ENCODE measurements around the gene ANO7. TPM values are rescaled to one million over a fixed set of nuclear protein-coding genes. Genes with fewer than 3 reads are reported as not detected.

The ANO7 gene
- 1.7 to 2.7 TPM (median 1.9 TPM) in 5 replicates for total RNA-seq (2022; extraction: Qiagen RNA extraction; ENCODE audit: low read depth)

GRCh38 chr2:241188361-241189092 is at the start of gene ANO7:
Gene ANO7 (plus strand): TSS chr2:241188677. CDS start chr2:241190064, 1,387 bp downstream.

GRCh38 chr2:241148891-241149674 is 39.4 kb upstream of the ANO7 start, which contains the start of gene PASK:
Gene PASK (minus strand): TSS chr2:241149472. CDS start chr2:241143032, 6,440 bp downstream.

GRCh38 chr2:241149925-241150659 is 38.4 kb upstream of the ANO7 start, which contains the start of gene PPP1R7:
Gene PPP1R7 (plus strand): TSS chr2:241150467. CDS start chr2:241150496, 29 bp downstream.

Other genes with a start within 250 kb of the ANO7 start
- 0.30 to 1.1 TPM (median 0.53 TPM) in 5 replicates for gene SNED1, start 190.1 kb upstream of the ANO7 start, total RNA-seq (2022; extraction: Qiagen RNA extraction; ENCODE audit: low read depth)
- gene MTERF4, start 86.4 kb upstream of the ANO7 start, total RNA-seq (2022; extraction: Qiagen RNA extraction; ENCODE audit: low read depth), result 22.5 to 24.5 TPM (median 23.1 TPM) in 5 replicates
- 6.3 to 8.6 TPM (median 6.9 TPM) in 5 replicates for gene PASK, start 39.2 kb upstream of the ANO7 start, total RNA-seq (2022; extraction: Qiagen RNA extraction; ENCODE audit: low read depth)
- 54.1 to 72.3 TPM (median 66.4 TPM) in 5 replicates for gene PPP1R7, start 38.2 kb upstream of the ANO7 start, total RNA-seq (2022; extraction: Qiagen RNA extraction; ENCODE audit: low read depth)
- gene HDLBP, start 127.0 kb downstream of the ANO7 start, total RNA-seq (2022; extraction: Qiagen RNA extraction; ENCODE audit: low read depth), result 235 to 312 TPM (median 262 TPM) in 5 replicates
- gene SEPTIN2, start 127.2 kb downstream of the ANO7 start, total RNA-seq (2022; extraction: Qiagen RNA extraction; ENCODE audit: low read depth), result 209 to 287 TPM (median 266 TPM) in 5 replicates
- gene FARP2, start 167.6 kb downstream of the ANO7 start, total RNA-seq (2022; extraction: Qiagen RNA extraction; ENCODE audit: low read depth), result 19.5 to 30.8 TPM (median 27.5 TPM) in 5 replicates

Measured in A549 treated with RU486 at 1 μM for 4 hours (cell line).